NCI-H345 treated with DMSO at 0.1 percent for 48 hours (cell line): Measurements from ENCODE around the gene NRCAM.

ENCODE experiments used
- DNase-seq: peaks from one replicate; lab custom pipeline; 2025; ENCODE audit not compliant: unreplicated experiment; lab: John Stamatoyannopoulos, UW

Gene NRCAM

GRCh38 chr7:108314551-108314950, 141.7 kb downstream of the NRCAM start:
- no peak for DNase-seq

GRCh38 chr7:108314049-108314448, 142.2 kb downstream of the NRCAM start:
- no peak for DNase-seq

GRCh38 chr7:108313086-108313485, 143.2 kb downstream of the NRCAM start:
- no peak for DNase-seq

GRCh38 chr7:108311446-108312168, 144.6 kb downstream of the NRCAM start:
- no peak for DNase-seq

- DNase-seq: no peak
These were observed 145.9 kb downstream of the NRCAM start for GRCh38 chr7:108310351-108310750.

GRCh38 chr7:108308903-108309302, 147.3 kb downstream of the NRCAM start:
- no peak for DNase-seq

GRCh38 chr7:108308276-108308675, 148.0 kb downstream of the NRCAM start:
- no peak for DNase-seq

GRCh38 chr7:108307595-108307994, 148.6 kb downstream of the NRCAM start:
- peak; percentile 30 for DNase-seq

- no peak for DNase-seq
These were observed 149.0 kb downstream of the NRCAM start for GRCh38 chr7:108307194-108307593.

- no peak for DNase-seq
These were observed 152.9 kb downstream of the NRCAM start for GRCh38 chr7:108303332-108303731.

GRCh38 chr7:108301387-108301786, 154.8 kb downstream of the NRCAM start:
- no peak for DNase-seq

GRCh38 chr7:108299251-108299973, 156.8 kb downstream of the NRCAM start:
- no peak for DNase-seq

- no peak for DNase-seq
These were observed 159.3 kb downstream of the NRCAM start for GRCh38 chr7:108296911-108297310.

GRCh38 chr7:108294595-108294994, 161.6 kb downstream of the NRCAM start:
- no peak for DNase-seq

GRCh38 chr7:108293149-108293612, 163.1 kb downstream of the NRCAM start:
- no peak for DNase-seq

- DNase-seq: no peak
These were observed 163.7 kb downstream of the NRCAM start for GRCh38 chr7:108292541-108292940.

GRCh38 chr7:108291791-108292440, 164.3 kb downstream of the NRCAM start:
- no peak for DNase-seq

GRCh38 chr7:108291152-108291508, 165.1 kb downstream of the NRCAM start:
- no peak for DNase-seq

- no peak for DNase-seq
These were observed 165.6 kb downstream of the NRCAM start for GRCh38 chr7:108290459-108291151.

- DNase-seq: no peak
These were observed 166.4 kb downstream of the NRCAM start for GRCh38 chr7:108289852-108290251.

GRCh38 chr7:108287857-108288256, 168.4 kb downstream of the NRCAM start:
- DNase-seq: no peak
